Dedifferentiated amniotic fluid mesenchymal stem cell (primary cell): ENCODE data around the gene C11orf68.
A peak's percentile ranks its signal among the peaks of the same experiment; 100 is the strongest.
"Not testable (repeated sequence)": the region's sequence is repeated elsewhere in the genome, so short reads cannot be mapped to it uniquely, and the experiment has no call there.

Source experiments
- DNase-seq: peaks from one replicate; pipeline ENCODE4 v3.0.0-alpha.2; 2016; ENCODE audit errors: extremely low spot score

C11orf68 gene

GRCh38 chr11:65918211-65919140 is at the start of gene C11orf68:
C11orf68 (minus strand) TSS chr11:65919062; CDS start chr11:65919031, 31 bp downstream.
- DNase-seq, result no peak

- no peak for DNase-seq
Measured at GRCh38 chr11:65967329-65967934, 48.6 kb upstream of the C11orf68 start.

GRCh38 chr11:65965986-65966762 is 47.3 kb upstream of the C11orf68 start:
- no peak for DNase-seq

GRCh38 chr11:65964906-65965305 is 46.0 kb upstream of the C11orf68 start:
- DNase-seq, result no peak

GRCh38 chr11:65962141-65962564 is 43.3 kb upstream of the C11orf68 start:
- DNase-seq, result no peak

- peak; percentile 98 for DNase-seq
Measured at GRCh38 chr11:65961267-65962140, 42.6 kb upstream of the C11orf68 start, which contains the start of gene SART1. SART1 (plus strand) TSS chr11:65961734; CDS start chr11:65961781, 47 bp downstream.

- DNase-seq, result no peak
Measured at GRCh38 chr11:65960824-65961266, 42.0 kb upstream of the C11orf68 start.

GRCh38 chr11:65958774-65959420 is 40.0 kb upstream of the C11orf68 start:
- no peak for DNase-seq

GRCh38 chr11:65958291-65958690 is 39.4 kb upstream of the C11orf68 start:
- DNase-seq, result no peak

GRCh38 chr11:65954771-65955170 is 35.9 kb upstream of the C11orf68 start:
- no peak for DNase-seq

GRCh38 chr11:65953471-65953870 is 34.6 kb upstream of the C11orf68 start:
- no peak for DNase-seq

GRCh38 chr11:65952052-65952521 is 33.2 kb upstream of the C11orf68 start:
- no peak for DNase-seq

- DNase-seq, result not testable (repeated sequence)
Measured at GRCh38 chr11:65951641-65952040, 32.8 kb upstream of the C11orf68 start.

GRCh38 chr11:65950711-65951110 is 31.8 kb upstream of the C11orf68 start:
- DNase-seq, result not testable (repeated sequence)

- DNase-seq, result no peak
Measured at GRCh38 chr11:65947603-65948125, 28.8 kb upstream of the C11orf68 start.

- DNase-seq, result no peak
Measured at GRCh38 chr11:65947133-65947532, 28.3 kb upstream of the C11orf68 start.

GRCh38 chr11:65946655-65947054 is 27.8 kb upstream of the C11orf68 start:
- no peak for DNase-seq

GRCh38 chr11:65945941-65946558 is 27.2 kb upstream of the C11orf68 start:
- DNase-seq, result no peak

- DNase-seq, result no peak
Measured at GRCh38 chr11:65945430-65945911, 26.6 kb upstream of the C11orf68 start, which contains the start of gene TSGA10IP. TSGA10IP (plus strand) TSS chr11:65945480; CDS start chr11:65945676, 196 bp downstream.
